ENCODE results near the gene NF2.
"Not testable (repeated sequence)": the region's sequence is repeated elsewhere in the genome, so short reads cannot be mapped to it uniquely, and the experiment has no call there.

Gene NF2

DNA sequence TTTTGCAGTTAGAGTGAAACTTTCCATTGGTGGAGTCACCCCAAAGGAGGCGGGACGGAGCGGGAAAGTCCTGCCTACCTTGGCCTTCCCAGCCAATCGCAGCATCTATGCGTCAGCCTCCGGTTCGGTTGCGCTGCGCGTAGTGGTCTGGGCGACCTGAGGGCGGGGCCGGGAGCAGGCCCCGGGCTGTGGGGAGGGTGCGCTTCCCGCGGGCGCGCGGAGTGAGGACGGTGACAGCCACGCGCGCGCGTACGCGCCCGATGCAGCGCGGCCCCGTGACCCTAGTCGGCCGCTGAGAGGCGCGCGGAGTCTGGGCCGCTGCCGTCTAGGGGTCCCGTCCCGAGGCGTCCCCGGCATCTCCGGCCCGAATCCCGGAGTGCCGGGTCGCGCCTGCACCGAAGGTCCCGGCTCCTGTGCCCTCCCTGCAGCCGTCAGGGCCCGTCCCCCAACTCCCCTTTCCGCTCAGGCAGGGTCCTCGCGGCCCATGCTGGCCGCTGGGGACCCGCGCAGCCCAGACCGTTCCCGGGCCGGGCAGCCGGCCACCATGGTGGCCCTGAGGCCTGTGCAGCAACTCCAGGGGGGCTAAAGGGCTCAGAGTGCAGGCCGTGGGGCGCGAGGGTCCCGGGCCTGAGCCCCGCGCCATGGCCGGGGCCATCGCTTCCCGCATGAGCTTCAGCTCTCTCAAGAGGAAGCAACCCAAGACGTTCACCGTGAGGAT, at the start of gene NF2:
NF2 (plus strand) TSS at position 276 of the 718 bp plus-strand sequence; CDS start at position 642, 366 bp downstream.
- peak; percentile 98 for DNase-seq

DNA sequence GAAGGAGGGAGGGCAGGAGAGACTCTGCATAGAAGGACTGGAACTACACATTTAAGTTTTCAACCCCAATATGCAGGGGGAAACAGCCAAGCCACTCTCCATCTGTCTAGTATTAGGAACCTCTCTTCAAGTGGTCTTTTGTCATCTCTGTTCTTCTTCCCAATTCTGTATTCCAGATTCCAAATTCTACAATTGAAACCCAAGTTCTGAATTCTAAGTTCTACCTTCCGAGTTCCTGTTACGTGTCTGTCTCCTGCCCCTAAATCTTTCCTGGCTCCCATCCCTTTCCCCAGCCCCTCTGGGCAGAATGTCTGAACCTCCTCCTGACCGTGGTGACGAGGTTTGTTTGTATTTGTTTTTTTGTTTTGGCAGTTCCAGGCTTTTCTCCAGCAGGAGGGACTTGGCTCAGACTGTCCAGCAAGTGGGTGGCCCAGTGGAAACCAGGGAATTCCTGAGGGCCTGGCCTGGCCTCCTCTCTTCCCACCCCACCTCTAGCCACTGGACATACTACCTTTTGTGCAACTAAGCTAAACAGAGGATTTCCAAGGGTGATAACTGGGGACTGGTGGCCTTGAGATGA, 48.3 kb upstream of the NF2 start:
- DNase-seq, result no peak

DNA sequence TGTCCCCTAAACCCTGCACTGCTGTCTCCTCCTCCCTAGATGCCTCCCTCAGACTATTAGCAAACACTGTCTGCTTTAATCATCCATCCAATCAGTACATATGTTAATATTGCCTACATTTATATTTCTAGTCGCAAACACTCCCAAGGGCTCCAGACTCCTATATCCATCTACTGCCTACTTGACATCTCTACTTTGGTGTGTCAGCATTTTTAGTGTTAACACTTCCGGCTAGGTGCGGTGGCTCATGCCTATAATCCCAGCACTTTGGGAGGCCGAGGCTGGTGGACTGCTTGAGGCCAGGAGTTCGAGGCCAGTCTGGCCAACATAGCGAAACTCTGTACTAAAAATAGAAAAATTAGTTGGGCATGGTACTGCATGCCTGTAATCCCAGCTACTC, 44.4 kb upstream of the NF2 start:
- DNase-seq, result no peak

DNA sequence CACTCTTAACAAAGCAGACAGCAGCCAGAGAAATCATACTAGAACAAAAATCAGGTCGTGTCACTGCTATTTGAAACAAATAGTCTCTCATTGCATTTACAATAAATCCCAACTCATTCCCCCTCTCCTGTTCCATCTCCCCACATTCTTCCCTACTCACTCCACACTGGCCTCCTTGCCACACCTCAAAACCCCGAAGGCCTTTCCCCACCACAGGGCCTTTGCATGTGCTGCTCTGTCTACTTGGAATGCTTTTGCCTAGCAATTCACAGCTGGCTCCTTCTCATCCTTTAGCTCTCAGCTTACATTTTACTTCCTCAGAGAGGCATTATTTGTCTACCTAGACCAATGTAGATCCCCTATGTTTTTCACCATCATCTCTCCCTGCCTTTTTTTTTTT, 43.6 kb upstream of the NF2 start:
- DNase-seq, result no peak

DNA sequence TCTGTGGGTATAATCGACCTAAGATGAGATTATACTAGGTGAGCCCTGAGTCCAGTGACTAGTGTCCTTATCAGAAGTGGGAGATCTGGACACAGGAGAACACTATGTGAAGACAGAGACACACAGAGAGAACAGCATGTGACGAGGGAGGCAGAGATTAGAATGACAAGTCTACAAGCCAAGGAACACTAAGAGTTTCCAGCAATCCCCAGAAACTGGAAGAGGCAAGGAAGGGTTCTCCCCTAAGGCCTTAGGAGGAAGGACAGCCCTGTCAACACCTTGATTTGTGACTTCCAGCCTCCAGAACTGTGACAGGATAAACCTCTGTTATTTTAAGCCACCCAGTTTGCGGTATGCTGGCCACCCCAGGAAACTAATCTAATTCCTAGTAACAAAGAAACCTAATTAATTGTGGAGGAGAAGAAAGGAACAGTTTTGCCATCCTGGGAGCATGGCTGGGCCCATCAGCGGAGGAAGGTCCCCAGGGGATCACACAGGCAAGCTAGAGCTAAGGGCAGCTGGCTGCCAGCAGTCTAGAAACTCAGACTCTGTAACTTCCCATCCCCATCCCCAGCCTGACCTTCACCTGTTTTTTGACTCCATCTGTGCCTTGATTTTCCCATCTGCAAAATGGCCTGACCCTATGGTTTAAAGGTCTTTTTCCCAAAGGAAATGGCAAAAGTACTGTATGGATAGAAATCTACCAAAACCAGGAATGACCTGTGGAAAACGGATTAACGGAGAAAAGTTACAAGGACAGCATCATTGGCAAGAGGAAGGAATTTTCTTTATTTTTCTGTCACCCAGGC, 39.6 kb upstream of the NF2 start:
- DNase-seq, result no peak

DNA sequence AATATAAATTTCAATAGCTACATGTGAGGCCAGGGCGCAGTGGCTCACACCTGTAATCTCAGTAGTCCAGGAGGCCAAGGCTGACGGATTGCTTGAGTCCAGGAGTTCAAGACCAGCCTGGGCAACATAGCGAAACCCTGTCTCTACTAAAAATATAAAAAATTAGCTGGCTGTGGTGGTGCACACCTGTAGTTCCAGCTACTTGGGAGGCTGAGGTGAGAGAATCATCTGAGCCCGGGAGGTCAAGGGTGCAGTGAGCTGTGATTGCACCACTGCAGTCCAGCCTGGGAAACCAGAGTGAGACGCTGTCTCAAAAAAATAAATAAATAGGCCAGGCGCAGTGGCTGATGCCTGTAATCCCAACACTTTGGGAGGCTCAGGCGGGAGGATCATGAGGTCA, 36.9 kb upstream of the NF2 start:
- DNase-seq, result not testable (repeated sequence)

DNA sequence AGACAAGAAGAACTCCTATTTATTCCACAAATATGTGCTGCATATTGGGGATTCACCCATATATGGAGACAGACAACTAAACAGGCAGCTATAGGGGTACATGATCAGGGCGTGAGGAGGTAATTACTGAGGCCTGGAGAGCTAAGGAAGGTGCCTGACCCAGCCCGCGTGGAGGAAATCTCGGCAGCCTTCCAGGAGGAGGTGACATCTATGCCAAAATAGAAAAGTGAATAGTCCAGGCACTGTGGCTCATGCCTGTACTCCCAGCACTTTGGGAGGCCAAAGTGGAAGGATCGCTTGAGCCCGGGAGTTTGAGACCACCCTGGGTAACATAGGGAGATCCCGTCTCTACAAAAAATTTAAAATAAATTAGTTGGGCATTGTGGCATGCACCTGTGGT, 36.1 kb upstream of the NF2 start:
- no peak for DNase-seq

DNA sequence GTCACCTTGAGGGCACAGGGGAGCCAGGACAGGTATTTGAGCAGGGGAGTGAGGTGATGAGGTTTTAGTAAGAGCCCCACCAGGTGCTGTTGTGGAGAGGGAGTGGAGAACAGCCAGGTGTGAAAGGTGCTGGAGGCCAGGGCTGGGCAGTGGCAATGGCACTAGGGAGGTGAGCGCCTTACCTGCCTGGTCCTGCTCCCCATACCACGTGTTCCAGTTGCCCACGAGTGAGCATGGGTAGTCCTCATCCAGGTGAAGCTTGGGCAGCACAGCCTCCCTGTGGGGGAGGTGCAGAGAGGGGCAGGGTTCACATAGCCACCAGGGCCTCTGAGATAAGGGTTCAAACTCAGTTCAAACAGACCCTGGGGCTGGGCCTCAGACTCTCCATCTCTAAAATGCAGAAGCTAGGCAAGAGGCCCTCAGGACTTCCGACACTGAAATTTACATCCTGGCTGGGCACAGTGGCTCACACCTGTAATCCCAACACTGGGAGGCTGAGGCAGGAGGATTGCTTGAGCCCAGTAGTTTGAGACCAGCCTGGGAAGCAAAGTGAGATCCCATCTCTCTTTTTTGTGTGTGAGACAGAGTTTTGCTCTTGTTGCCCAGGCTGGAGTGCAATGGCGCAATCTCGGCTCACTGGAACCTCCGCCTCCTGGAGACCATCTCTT, 34.3 kb upstream of the NF2 start:
- no peak for DNase-seq

DNA sequence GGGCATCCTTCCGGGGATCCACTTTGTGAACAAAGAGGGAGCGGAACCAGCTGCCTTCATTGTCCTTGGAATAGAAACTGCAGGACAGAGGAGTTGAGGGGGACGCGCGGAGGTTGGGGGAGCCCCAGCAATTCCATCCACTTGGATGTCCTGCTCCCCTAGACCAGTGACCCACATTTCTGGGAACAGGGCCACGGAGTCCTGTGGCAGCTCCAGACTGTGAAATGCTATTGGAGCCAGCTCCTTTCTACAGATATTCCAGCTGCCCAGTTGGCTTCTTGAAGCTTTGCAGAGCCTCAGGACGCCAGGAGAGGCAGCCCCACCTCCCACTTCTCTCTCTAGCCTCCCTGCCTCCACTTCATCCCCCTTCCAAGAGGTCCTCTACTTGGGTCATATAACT, 33.0 kb upstream of the NF2 start:
- DNase-seq, result no peak

DNA sequence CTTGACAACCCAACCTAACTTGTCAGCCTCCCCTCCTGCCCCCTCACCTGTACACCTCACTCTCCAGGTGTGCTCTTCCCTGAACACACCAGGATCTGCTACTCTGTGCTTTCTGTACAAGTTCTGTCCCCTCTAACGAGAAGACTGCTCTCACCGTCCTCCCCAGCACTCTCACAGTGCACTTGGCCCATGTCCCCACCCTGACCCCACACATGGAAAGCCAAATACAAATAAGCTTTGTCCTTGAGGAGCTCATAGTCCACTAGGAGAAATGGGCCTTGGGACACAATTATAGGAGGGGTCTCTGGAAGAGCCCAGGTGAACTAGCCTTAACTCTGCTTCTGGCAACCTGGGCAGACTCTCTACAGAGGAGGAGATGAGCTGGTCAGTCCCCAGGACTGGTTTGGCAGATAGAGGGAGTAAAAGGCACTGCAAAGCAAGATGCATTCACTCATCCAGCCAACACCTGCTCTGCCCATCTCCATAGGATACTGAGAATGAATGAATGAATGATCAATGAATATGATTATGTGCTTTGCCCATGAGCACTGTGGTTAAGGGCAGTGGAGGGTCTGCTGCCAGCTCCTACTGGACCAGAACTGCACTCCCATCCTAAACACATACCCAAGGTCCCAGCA, 32.4 kb upstream of the NF2 start:
- DNase-seq, result no peak

DNA sequence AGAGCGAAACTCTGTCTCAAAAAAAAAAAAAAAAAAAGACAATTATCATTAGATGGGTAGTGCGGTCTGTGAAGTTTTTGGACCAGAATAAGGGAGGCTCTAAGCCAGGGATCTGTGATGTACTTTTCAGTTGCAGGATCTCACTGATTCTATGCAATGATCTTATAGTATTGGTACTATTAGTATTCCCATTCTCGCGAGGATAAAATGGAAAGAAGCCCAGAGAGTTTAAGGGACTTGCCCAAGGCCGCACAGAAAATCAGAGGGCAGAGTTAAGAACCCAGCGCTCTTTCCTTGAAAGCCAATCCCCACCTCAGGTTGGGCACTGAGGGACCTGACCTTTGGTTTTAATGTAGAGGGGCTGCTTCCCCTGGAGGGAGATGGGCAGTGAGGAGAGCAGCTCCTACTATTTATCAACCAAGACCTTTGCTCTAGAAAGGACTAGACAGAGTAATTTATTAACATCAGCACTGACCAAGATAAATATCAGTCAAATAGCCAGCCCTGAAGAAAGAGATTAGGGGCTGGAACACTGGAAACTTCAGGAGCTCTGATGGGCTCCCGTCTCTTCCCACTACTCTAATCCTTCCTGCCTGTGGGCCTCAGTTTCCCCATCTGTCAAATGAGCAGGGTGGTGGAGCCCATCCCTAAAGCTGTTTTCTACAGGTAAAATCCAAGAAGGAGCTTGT, 28.5 kb upstream of the NF2 start:
- no peak for DNase-seq

DNA sequence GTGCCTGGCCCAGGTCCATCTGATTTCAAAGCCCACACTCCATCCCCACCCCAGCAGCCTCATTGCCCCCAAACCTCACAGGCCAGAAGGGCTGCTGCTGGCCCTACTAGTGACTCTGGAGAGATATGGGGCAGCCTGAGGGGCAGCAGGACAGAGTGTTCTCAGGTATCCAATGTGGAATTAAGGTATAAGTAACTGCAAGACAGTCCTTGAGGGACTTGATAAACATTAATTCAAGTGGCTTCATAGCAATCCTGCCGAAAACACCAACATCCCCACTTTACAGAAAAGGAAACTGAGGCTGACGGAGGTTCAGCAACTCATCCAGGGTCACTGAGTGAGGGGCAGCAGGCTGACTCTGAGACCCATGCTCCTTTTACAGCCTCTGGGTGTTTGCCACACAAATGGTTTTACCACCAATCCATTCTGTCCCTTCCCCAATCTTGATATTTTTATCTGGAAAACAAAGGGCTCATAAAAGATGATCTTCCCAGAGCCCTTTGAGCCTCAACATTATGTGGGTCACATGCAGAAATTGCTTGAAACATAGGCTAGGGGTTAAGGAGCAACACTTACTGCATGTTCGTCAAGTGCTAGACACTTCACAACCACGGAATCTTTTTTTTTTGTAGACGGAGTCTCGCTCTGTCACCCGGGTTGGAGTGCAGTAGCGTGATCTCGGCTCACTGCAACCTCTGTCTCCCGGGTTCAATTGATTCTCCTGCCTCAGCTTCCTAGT, 24.8 kb upstream of the NF2 start:
- no peak for DNase-seq

DNA sequence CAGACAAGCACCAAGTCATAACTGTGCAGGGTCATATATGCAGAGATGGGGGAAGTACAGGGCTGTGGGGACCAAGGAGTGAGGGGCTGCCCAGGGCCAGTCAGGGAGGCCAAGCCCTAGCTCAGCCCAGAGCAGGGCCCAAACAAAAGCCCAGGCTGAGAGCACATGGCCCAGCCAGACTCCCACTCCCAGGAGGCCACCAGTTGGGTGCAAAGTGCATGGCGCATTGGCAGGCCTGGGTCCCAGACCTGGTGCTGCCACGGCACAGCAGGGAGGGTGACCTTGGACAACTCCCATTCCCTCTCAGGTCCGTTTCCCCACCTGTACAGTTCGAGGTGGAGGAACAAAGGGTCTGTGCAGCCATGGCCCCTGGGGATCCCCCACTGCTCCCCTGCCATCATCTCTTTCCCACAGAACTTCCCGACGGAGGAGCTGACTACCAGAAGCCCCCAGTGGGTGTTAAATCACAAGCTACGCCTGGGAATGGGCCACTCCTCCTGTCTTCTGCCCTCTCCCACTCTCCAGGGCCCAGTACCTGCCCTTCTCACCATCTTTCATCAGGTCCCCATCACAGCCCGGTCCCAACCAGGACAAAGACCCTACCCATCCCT, 23.1 kb upstream of the NF2 start:
- DNase-seq, result no peak

DNA sequence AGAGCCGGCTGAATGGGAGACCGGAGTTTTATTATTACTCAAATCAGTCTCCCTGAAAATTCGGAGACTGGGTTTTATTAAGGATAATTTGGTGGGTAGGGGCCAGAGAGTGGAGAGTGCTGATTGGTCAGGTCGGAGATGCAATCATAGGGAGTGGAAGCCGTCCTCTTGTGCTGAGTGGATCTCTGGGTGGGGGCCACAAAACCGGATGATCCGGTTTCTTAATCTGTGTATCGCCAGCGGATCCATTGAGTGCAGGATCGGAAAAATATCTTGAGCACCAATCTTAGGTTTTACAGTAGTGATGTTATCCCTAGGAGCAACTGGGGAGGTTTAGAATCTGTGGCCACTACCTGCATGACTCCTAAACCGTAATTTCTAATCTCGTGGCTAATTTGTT, 21.6 kb upstream of the NF2 start:
- DNase-seq, result no peak

DNA sequence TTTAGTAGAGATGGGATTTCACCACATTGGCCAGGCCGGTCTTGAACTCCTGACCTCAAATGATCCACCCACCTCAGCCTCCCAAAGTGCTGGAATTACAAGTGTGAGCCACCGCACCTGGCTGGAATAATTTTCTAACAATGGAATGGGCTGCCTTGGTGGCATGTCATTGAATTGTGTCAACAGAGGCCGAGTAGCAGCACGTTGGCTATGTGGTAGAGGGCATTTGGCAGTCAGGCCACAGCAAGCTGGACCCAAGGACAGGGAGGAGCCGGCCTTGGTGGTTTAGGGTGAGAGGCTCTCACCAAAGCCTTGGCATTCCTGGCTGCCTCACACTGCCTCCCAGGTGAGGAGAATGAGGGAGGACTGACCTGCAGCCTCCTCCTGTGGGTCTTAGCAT, 18.5 kb upstream of the NF2 start:
- no peak for DNase-seq

DNA sequence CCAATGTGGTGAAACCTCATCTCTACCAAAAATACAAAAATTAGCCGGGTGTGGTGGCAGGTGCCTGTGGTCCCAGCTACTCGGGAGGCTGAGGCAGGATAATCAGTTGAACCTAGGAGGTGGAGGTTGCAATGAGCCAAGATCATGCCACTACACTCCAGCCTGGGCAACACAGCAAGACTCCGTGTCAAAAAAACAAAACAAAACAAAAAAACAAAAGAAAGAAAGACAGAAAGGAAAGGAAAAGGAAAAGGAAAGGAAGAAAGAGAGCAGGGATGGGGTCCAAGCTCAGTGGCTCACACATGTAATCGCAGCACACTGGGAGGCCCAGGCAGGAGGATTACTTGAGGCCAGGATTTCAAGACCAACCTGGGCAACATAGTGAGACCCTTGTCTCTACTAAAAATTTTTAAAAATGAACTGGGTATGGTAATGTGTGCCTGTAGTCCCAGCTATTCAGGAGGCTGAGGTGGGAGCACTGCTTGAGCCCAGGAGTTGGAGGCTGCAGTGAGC, 17.2 kb upstream of the NF2 start:
- DNase-seq, result not testable (repeated sequence)

DNA sequence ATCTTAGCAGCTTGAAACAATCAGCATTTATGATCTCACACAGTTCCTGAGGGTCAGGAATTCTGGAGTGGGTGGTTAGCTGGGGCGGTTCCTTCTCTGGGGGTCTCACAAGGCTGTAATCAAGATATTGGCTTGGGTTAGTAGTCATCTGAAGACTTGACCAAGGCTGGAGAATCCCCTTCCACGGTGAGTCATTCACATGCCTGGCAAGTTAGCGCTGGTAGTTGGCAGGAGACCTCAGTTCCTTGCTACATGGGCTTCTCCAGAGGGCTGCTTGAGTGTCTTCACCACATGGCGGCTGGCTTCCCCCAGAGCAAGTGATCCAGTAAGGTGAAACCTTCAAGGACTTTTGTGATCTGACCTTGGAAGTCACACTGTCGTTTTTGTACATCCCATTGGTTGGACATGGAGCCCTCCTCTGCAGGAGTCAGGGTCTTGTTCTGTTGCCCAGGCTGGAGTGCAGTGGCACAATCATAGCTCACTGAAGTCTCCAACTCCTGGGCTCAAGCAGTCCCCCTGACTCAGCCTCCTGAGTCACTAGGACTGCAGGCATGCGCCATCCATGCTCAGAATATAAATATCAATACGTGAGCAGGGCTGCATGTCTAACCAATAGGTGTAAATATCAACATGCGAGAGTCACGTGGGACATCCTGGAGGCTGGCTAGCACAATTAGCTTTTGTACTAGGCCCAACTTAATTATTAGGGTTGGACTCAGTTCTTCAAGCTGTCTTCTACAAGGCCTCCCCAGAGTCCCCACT, 15.3 kb upstream of the NF2 start:
- DNase-seq, result no peak

DNA sequence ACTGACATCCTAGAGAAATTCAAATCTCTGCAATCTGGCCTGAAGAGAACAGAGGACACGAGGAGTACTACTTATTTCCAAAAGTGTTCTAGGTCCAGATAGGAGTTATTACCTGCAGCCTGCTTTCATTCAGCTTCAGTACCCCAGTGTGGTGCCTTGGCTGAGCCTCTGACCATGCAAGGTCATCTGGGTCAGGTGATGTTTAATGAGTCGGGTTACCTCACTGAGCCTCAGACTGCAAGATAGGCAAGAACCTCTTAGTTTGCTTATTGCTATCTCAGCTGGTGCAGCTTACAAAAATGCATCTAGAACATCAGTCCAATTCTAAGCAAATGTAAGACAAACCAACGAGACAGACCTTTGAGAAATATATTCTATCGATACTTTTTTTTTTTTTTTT, 9.5 kb upstream of the NF2 start:
- no peak for DNase-seq

DNA sequence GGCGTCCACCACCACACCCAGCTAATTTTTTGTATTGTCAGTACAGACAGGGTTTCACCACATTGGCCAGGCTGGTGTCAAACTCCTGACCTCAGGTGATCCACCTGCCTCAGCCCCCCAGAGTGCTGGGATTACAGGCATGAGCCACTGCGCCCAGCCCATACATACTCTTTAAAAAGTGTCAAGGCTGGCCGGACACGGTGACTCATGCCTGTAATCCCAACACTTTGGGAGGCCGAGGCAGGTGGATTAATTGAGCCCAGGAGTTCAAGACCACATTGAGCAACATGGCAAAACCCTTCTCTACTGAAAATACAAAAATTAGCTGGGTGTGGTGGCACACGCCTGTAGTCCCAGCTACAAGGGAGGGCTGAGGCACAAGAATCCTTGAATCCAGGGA, 9.0 kb upstream of the NF2 start:
- DNase-seq, result not testable (repeated sequence)

DNA sequence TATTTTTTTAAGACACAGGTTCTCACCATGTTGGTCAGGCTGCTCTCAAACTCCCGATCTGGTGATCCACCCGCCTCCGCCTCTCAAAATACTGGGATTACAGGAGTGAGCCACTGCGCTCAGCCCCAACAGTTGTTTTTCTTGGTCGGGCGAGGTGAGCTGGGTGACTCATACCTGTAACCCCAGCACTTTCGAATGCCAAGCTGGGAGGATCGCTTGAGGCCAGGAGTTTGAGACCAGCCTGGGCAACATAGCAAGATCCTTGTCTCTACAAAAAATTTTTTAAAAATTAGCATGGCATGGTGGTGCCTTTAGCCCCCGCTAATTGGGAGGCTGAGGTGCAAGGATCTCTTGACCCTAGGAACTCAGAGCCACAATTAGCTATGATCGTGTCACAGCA, 7.0 kb upstream of the NF2 start:
- DNase-seq, result no peak

All from KG1 (cell line).